GM06990 (cell line): ENCODE results near the gene SRMS.

ENCODE experiments used
- DNase-seq: peaks from one replicate; pipeline ENCODE4 v3.0.0-alpha.2; 2011; ENCODE audit not compliant: insufficient read length; ENCODE audit errors: extremely low read depth
- H3K27me3 ChIP-seq: replicated peaks from 2 replicates; pipeline ENCODE4 v1.6.0; 2011; ENCODE audit warnings: low read length; ENCODE audit not compliant: control insufficient read depth, insufficient read depth
- H3K36me3 ChIP-seq: 2 replicates; pipeline ENCODE4 v1.5.1; 2011; ENCODE audit warnings: low read length; ENCODE audit not compliant: control insufficient read depth, insufficient read depth
- H3K4me3 ChIP-seq: replicated peaks from 2 replicates; pipeline ENCODE4 v1.5.1; 2011; ENCODE audit warnings: low read depth, mild to moderate bottlenecking, control low read depth, low read length
- TF ChIP-seq, protein P1 (sequence below): IDR thresholded peaks from 2 replicates; pipeline ENCODE4 v1.5.1; 2011; ENCODE audit warnings: low read length, control low read depth, mild to moderate bottlenecking, inconsistent platforms; ENCODE audit not compliant: insufficient read depth, poor library complexity, severe bottlenecking

SRMS gene

DNA sequence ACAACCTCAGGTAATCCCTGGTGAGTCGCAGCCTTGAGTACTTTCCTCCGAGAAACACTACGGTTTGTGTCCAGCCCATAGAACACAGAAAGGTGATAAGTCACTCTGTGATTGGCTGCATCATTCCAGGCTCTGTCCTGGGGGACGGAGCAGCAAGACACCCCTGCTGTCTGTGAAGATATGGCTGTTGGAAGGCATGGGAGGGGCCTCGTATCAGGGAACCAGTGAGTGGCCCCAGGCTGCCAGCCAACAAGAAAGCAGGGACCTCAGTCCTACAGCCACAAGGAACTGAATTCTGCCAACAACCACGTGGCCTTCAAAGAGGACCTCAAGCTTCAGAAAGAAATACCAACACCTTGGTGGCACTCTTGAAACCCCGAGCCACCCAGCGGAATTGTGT is 42.3 kb downstream of the SRMS start:
- no peaks in the 10 kb centered on the region for H3K36me3 ChIP-seq
- H3K27me3 ChIP-seq, result no peaks in the 10 kb centered on the region
- DNase-seq, result no peak
- no peak overlapping the region for H3K4me3 ChIP-seq
- TF ChIP-seq, protein P1, sequence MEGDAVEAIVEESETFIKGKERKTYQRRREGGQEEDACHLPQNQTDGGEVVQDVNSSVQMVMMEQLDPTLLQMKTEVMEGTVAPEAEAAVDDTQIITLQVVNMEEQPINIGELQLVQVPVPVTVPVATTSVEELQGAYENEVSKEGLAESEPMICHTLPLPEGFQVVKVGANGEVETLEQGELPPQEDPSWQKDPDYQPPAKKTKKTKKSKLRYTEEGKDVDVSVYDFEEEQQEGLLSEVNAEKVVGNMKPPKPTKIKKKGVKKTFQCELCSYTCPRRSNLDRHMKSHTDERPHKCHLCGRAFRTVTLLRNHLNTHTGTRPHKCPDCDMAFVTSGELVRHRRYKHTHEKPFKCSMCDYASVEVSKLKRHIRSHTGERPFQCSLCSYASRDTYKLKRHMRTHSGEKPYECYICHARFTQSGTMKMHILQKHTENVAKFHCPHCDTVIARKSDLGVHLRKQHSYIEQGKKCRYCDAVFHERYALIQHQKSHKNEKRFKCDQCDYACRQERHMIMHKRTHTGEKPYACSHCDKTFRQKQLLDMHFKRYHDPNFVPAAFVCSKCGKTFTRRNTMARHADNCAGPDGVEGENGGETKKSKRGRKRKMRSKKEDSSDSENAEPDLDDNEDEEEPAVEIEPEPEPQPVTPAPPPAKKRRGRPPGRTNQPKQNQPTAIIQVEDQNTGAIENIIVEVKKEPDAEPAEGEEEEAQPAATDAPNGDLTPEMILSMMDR, result no peak

DNA sequence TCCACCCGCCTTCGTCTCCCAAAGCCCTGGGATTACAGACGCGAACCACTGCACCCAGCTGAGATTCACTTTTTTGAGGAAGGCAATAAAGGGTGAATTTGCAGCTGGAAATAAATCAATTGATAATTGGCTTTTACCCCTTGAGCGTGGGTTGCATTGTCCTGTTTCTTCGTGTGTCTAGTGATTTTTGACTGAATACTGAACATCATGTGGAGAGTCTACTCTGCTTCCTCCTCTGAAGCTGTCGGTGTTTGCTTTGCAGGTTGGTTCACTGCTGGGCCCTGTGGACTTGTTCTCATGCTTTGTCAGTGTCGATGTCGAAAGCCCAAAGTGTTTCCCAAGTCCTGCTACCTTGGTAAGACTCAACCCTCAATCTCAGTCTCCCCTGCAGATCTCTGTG is 42.9 kb downstream of the SRMS start:
- Histone ChIP-seq H3K36me3 (no peaks in the 10 kb centered on the region), H3K27me3 (no peaks in the 10 kb centered on the region), H3K4me3 (no peak overlapping the region)
- no peak for DNase-seq
- TF ChIP-seq, protein P1, result no peak

DNA sequence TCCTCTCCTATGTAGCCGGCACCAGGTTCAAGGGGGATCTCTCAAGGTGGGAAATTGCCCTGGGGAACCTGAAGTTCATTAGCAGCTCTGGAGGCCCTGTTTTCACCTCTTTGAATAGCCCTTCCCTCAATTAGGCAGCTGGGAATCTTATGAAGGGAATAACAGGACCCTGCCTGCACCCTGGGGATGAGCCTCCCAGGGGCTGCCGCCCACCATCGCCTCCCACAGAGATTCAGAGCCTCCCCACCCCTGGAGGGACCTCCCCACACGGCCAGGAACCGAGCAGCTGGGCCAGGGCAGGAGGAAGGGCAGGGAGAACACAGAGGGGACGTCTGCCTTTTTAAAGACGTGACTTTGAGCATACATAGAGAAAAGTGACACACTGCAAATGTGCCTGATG is 44.0 kb downstream of the SRMS start:
- DNase-seq, result no peak
- TF ChIP-seq, protein P1, result no peak
- Histone ChIP-seq H3K4me3 (no peak overlapping the region), H3K36me3 (no peaks in the 10 kb centered on the region), H3K27me3 (no peaks in the 10 kb centered on the region)

DNA sequence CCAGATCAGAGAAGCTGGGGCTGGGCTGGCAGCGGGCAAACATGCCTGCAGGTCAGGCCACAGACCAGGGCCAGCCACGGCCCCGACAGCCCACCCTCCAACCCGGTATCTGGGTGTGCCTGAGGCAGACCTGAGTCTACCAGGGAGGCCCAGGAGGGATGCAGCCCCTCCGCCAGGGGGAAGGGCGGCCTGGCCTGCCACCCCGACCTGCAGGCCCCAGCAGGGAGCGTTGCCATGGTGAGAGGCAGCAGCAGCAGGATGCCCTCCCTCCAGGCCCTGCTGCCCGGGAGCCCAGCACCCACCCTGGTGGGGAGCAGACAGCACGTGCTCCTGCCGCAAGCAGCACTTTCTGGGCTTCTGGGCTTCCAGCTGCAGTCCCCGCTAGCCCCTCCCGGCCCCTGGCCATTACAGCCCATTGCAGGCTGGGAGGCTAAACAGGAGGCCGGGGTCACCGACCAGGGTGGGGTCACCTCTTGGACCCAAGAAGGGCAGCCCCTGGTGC is 44.8 kb downstream of the SRMS start:
- no peak overlapping the region for H3K4me3 ChIP-seq
- no peaks in the 10 kb centered on the region for H3K36me3 ChIP-seq
- TF ChIP-seq, protein P1, result no peak
- H3K27me3 ChIP-seq, result no peaks in the 10 kb centered on the region; the same call in 1 of the 2 replicates
- DNase-seq, result no peak

DNA sequence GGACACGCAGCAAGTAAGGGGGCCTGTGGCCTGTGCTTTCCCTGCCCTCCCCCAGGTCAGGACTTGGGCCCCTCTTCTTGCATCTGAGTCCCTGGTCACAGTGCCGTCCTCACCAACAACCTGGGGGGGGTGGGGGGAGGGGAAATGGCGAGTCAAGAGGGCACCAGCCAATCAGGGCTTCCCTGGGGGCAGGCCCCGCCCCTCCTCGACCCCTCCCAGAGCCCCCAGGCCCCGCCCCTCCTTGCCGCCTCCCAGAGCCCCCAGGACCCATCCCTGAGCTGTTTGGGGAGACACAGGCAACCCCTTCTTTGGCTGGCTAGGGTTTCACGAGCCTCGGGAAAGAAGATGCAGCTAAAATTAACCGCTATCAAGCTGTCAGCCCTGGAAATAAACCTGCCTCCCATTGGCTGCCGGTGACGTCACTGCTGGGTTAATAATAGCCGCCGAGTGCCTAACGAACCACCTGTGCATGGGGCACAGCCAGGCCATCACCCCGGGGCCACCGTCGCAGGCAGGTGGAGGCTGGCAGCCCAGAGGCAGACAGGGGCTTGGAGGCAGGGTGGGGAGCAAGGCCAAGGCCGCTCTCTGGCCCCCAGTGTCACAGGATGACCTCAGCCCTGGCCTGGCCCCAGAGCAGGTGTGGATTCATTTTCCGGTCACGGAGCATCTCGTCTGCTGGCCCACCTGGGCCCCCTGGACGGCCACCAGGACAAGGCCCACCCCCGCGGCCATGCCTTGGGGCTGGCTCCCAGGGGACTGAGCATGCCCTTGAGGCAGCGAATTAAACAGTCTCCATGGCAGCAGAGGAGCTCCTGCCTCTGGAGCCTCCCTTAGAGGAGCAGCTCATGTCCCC is 45.5 kb downstream of the SRMS start:
- H3K4me3 ChIP-seq, result no peak overlapping the region
- DNase-seq, result no peak
- H3K27me3 ChIP-seq, result no peaks in the 10 kb centered on the region; the same call in 1 of the 2 replicates
- TF ChIP-seq, protein P1, result no peak
- no peaks in the 10 kb centered on the region for H3K36me3 ChIP-seq
